Measurements from ENCODE around the gene ANP32B. TPM values are rescaled to one million over a fixed set of nuclear protein-coding genes. Genes with fewer than 3 reads are reported as not detected.

Gene ANP32B
- total and polyA plus RNA-seq, 2 donors from 2014 or later: 101 TPM

GRCh38 chr9:98024702-98025101 is 41.6 kb downstream of the ANP32B start:
- peaks cover 0 to 4% (median 0%) of the 10 kb centered on the region in 3 donors for H3K36me3 ChIP-seq (ENCODE audit: control insufficient read depth in 2 of 3, insufficient read depth in 3 of 3, low read length in 3 of 3)
- H3K27ac ChIP-seq (ENCODE audit: low read depth in 2 of 2, low read length in 2 of 2): no peak overlapping the region
- intact Hi-C loops (cut with DNase I): no loop called here
- no peak for DNase-seq
- no peak overlapping the region for H3K4me3 ChIP-seq (ENCODE audit: low read length in 3 of 3)
- H3K9me3 ChIP-seq (ENCODE audit: control insufficient read depth in 2 of 3, insufficient read depth in 1 of 3, low read length in 3 of 3): no peaks in the 10 kb centered on the region
- H3K9ac ChIP-seq (ENCODE audit: low read length in 3 of 3): no peak overlapping the region
- TF ChIP-seq, protein P1, sequence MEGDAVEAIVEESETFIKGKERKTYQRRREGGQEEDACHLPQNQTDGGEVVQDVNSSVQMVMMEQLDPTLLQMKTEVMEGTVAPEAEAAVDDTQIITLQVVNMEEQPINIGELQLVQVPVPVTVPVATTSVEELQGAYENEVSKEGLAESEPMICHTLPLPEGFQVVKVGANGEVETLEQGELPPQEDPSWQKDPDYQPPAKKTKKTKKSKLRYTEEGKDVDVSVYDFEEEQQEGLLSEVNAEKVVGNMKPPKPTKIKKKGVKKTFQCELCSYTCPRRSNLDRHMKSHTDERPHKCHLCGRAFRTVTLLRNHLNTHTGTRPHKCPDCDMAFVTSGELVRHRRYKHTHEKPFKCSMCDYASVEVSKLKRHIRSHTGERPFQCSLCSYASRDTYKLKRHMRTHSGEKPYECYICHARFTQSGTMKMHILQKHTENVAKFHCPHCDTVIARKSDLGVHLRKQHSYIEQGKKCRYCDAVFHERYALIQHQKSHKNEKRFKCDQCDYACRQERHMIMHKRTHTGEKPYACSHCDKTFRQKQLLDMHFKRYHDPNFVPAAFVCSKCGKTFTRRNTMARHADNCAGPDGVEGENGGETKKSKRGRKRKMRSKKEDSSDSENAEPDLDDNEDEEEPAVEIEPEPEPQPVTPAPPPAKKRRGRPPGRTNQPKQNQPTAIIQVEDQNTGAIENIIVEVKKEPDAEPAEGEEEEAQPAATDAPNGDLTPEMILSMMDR (IDR thresholded peaks at IDR 0.05; ENCODE audit: borderline replicate concordance, extremely low read depth, insufficient read depth): no peak
- no peaks in the 10 kb centered on the region for H3K27me3 ChIP-seq (ENCODE audit: control insufficient read depth, insufficient read depth, low read length)
- no peaks in the 10 kb centered on the region for H3K4me1 ChIP-seq (ENCODE audit: control insufficient read depth in 2 of 3, insufficient read depth in 2 of 3, low read depth in 1 of 3, low read length in 3 of 3)
- FAIRE-seq: no peak

- H3K9me3 ChIP-seq (ENCODE audit: control insufficient read depth in 2 of 3, insufficient read depth in 1 of 3, low read length in 3 of 3): no peaks in the 10 kb centered on the region
- TF ChIP-seq, protein P1 (IDR thresholded peaks at IDR 0.05; ENCODE audit: borderline replicate concordance, extremely low read depth, insufficient read depth): no peak
- no peak overlapping the region for H3K4me3 ChIP-seq (ENCODE audit: low read length in 3 of 3)
- DNase-seq: no peak
- no peaks in the 10 kb centered on the region for H3K27me3 ChIP-seq (ENCODE audit: control insufficient read depth, insufficient read depth, low read length)
- no peak overlapping the region for H3K9ac ChIP-seq (ENCODE audit: low read length in 3 of 3)
- no peaks in the 10 kb centered on the region for H3K4me1 ChIP-seq (ENCODE audit: control insufficient read depth in 2 of 3, insufficient read depth in 2 of 3, low read depth in 1 of 3, low read length in 3 of 3)
- H3K27ac ChIP-seq (ENCODE audit: low read depth in 2 of 2, low read length in 2 of 2): no peak overlapping the region
- H3K36me3 ChIP-seq (ENCODE audit: control insufficient read depth in 2 of 3, insufficient read depth in 3 of 3, low read length in 3 of 3): no peaks in the 10 kb centered on the region
- intact Hi-C loops (cut with DNase I): loop anchor here (10.0 kb wide), 1 partner anchor 106 kb away; the partner anchor contains the start of gene TRMO
- no peak for FAIRE-seq
Measured at GRCh38 chr9:98031169-98031568, 48.0 kb downstream of the ANP32B start.

- Histone ChIP-seq H3K27me3 (ENCODE audit: control insufficient read depth, insufficient read depth, low read length) (no peaks in the 10 kb centered on the region), H3K9me3 (ENCODE audit: control insufficient read depth in 2 of 3, insufficient read depth in 1 of 3, low read length in 3 of 3) (no peaks in the 10 kb centered on the region), H3K4me3 (ENCODE audit: low read length in 3 of 3) (no peak overlapping the region), H3K9ac (ENCODE audit: low read length in 3 of 3) (no peak overlapping the region), H3K27ac (ENCODE audit: low read depth in 2 of 2, low read length in 2 of 2) (no peak overlapping the region), H3K4me1 (ENCODE audit: control insufficient read depth in 2 of 3, insufficient read depth in 2 of 3, low read depth in 1 of 3, low read length in 3 of 3) (no peaks in the 10 kb centered on the region), H3K36me3 (ENCODE audit: control insufficient read depth in 2 of 3, insufficient read depth in 3 of 3, low read length in 3 of 3) (no peaks in the 10 kb centered on the region)
- DNase-seq (no peak), FAIRE-seq (no peak)
- TF ChIP-seq, protein P1 (IDR thresholded peaks at IDR 0.05; ENCODE audit: borderline replicate concordance, extremely low read depth, insufficient read depth): no peak
- intact Hi-C loops (cut with DNase I): loop anchor here (10.0 kb wide), 1 partner anchor 107 kb away; the partner anchor contains the start of gene TRMO
Measured at GRCh38 chr9:98031935-98032334, 48.8 kb downstream of the ANP32B start.
